Measurements from ENCODE around the gene ADAM19.
A peak's percentile ranks its signal among the peaks of the same experiment; 100 is the strongest.

The ADAM19 gene

DNA sequence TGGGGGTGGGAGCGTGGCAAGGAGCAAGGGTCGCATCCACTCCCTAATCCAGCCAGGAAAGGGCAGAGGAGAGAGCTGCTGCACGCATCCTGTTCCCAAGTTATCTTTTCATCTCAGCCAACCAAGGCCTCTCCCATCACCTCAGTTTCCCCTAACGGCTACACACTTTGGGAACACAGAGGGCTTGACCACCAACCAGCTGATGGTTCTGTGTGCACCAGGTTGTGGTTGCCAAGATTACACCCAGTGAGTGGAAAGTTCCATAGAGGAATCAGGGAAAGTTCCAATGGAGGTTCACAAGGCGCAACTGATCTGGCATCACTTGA, 53.9 kb downstream of the ADAM19 start:
- TF ChIP-seq, protein P1, sequence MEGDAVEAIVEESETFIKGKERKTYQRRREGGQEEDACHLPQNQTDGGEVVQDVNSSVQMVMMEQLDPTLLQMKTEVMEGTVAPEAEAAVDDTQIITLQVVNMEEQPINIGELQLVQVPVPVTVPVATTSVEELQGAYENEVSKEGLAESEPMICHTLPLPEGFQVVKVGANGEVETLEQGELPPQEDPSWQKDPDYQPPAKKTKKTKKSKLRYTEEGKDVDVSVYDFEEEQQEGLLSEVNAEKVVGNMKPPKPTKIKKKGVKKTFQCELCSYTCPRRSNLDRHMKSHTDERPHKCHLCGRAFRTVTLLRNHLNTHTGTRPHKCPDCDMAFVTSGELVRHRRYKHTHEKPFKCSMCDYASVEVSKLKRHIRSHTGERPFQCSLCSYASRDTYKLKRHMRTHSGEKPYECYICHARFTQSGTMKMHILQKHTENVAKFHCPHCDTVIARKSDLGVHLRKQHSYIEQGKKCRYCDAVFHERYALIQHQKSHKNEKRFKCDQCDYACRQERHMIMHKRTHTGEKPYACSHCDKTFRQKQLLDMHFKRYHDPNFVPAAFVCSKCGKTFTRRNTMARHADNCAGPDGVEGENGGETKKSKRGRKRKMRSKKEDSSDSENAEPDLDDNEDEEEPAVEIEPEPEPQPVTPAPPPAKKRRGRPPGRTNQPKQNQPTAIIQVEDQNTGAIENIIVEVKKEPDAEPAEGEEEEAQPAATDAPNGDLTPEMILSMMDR (IDR thresholded peaks at IDR 0.05; ENCODE audit: borderline replicate concordance, control extremely low read depth, extremely low read depth, insufficient read depth, missing control alignments), result no peak
- DNase-seq (ENCODE audit: low spot score), result no peak
- in situ Hi-C loops (cut with MboI; ENCODE audit: low sequenced_read_pairs, unreplicated experiment), result no loop called here

DNA sequence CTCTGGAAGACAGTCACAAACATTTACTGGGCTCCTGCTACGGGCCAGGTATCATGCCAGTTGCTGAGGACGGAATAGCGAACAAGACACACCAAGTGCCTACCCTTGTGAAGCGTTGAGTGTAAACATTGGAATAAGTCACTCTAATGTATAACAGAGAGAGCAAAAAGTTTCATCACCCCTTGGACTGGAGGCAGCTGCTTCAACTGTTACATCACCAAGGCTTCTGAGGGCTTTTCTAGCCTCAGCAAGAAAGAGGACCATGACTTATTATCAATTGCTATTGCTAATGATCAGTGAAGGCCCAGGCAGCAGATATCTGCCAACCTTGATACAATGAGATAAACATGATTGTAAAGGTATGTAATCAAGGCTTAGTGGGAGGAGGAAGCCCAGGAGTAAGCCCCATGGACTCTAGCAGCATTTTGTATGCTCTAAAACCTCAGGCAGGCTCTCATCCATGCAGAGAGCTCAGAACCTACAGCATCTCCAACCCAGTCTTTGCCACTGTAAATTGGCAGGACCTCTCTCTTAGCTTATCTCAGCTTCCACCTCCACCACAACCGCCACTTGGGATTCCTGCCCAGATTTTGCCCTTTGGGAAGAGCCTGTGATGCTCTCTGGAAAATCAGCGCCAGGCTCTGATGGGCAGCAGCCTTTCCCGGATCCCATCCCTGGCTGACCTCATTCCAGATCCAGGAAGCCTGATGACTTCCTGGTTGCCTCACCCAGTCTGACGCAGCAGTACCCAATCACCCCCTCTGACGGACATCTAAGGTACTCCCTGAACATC, 54.5 kb downstream of the ADAM19 start:
- DNase-seq (ENCODE audit: low spot score), result no peak
- TF ChIP-seq, protein P1 (IDR thresholded peaks at IDR 0.05; ENCODE audit: borderline replicate concordance, control extremely low read depth, extremely low read depth, insufficient read depth, missing control alignments), result no peak
- in situ Hi-C loops (cut with MboI; ENCODE audit: low sequenced_read_pairs, unreplicated experiment), result no loop called here

DNA sequence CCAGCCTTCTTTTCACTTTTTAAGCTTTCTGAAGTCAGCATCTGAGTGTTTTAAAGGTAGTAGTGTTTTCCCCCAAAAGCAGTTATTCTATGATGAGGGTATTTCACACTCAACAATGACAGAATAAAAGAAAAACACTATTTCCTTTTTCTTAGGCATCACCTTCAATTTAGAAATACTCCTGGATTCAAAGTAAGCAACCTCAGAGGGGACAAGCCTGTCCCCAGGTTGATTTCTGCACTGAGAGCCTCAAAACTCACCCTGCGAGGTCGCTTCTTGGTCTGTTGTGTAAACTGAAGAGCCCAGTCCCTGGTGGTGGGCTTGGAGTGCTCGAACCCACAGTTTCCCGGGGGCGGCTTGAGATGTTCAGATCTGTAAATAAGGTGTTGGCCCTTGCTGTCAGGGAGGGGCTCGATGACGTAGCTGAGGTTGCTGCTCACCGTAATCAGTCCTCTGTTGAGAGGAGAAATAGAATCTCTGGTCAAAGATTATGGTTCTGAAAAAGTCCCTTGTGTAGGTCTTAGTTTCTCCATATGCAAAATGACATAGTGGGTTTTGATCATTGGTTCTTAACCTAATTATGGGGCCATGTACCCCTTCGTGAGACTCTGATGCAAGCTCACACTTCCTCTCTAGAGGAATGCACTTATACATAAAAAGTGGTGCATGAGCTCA, 55.9 kb downstream of the ADAM19 start:
- peak; percentile 78 for DNase-seq (ENCODE audit: low spot score)
- TF ChIP-seq, protein P1 (IDR thresholded peaks at IDR 0.05; ENCODE audit: borderline replicate concordance, control extremely low read depth, extremely low read depth, insufficient read depth, missing control alignments), result no peak
- in situ Hi-C loops (cut with MboI; ENCODE audit: low sequenced_read_pairs, unreplicated experiment), result no loop called here

DNA sequence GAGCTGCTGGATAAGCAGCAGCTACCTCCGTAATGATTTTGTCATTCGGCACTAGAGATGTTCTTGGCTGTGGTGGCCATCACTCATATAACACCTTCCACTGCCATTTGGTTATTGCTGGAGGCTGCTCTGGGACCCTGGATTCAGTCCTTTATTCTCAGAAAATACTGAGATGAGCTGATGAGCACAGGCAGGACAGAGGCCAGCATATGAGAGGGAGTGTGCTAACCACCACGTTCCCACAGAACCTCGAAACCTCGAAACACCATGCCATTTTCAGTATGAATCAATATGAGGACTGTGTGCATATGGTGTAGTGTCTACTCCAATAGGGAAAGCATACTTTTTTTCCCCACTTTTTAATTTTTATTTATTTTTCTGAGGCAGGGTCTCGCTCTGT, 56.6 kb downstream of the ADAM19 start:
- peak; percentile 65 for DNase-seq (ENCODE audit: low spot score)
- TF ChIP-seq, protein P1 (IDR thresholded peaks at IDR 0.05; ENCODE audit: borderline replicate concordance, control extremely low read depth, extremely low read depth, insufficient read depth, missing control alignments), result no peak
- in situ Hi-C loops (cut with MboI; ENCODE audit: low sequenced_read_pairs, unreplicated experiment), result no loop called here

DNA sequence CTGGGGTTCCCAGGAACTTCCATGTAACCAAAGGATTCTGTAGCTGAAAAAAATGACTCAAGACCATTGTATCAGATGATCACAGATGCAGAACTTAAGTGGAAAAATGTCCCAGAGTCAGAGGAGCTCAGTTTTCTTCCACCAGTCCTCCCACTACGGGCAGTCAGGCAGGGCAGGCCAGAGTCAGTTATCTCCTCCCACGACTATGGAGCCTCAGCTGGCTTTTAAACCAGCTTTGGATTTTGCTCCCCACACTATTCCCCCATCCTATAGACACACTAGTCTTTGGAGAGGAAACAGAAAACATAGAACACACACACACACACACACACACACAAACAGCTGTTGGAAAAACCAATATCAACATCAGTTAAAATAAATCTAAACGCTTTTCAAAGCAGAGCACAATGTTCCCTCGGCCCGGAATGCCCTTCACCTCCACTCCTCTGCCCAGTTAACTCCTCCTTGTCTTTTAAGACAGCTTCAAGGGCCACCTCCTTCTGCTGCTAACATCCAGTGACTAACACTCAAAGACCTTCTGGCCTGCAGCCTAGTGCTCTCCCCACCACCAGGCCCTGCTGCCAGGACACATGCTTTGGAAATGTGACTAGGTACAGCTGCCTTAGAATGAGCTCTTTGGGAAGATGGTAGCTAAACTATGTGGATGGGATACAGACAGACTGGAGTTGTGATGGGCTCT, 58.8 kb downstream of the ADAM19 start:
- TF ChIP-seq, protein P1 (IDR thresholded peaks at IDR 0.05; ENCODE audit: borderline replicate concordance, control extremely low read depth, extremely low read depth, insufficient read depth, missing control alignments), result no peak
- no peak for DNase-seq (ENCODE audit: low spot score)
- in situ Hi-C loops (cut with MboI; ENCODE audit: low sequenced_read_pairs, unreplicated experiment), result no loop called here

DNA sequence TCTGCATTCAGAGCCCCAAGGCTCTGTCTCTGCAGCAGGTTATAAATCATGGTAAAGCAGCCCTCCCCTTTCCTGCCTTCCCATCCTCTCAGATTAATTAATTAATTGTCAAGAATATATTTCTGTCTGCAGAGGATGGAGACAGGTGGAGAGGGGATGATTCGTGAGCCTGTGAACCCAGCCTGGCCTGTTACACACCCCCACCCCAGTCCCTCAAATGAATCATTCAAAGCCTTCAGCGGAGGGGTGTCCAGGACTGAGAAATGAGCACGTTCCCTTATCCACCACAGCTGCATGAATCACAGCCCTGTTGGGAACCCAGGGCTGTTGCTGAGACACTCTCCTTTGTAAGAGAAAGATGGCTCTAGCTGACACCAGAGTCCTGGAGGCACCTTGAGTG, 59.6 kb downstream of the ADAM19 start:
- TF ChIP-seq, protein P1 (IDR thresholded peaks at IDR 0.05; ENCODE audit: borderline replicate concordance, control extremely low read depth, extremely low read depth, insufficient read depth, missing control alignments), result no peak
- DNase-seq (ENCODE audit: low spot score), result no peak
- in situ Hi-C loops (cut with MboI; ENCODE audit: low sequenced_read_pairs, unreplicated experiment), result no loop called here

All from GM13976 (cell line).